OCI-LY3 (cell line): ENCODE measurements around the gene ZNF835.

ENCODE experiments used
- H2AFZ ChIP-seq: fragments of 200-600, 300-600 bp; shearing (Covaris generic); 2 replicates; pipeline ENCODE4 v1.6.0; 2014; ENCODE audit warnings: antibody characterized with exemption, low read depth, low read length
- H3K27ac ChIP-seq: fragments of 200-600, 300-600 bp; sonication (generic); 2 replicates; pipeline ENCODE4 v1.5.1; 2014; ENCODE audit warnings: mild to moderate bottlenecking, low read length, moderate library complexity, mixed read lengths
- H3K27me3 ChIP-seq: fragments of 200-600, 300-600 bp; sonication (generic); 2 replicates; pipeline ENCODE4 v1.6.1; 2014; ENCODE audit warnings: low read depth, low read length, mixed read lengths
- H3K36me3 ChIP-seq: fragments of 200-600, 300-600 bp; sonication (generic); replicated peaks from 2 replicates; pipeline ENCODE3; 2014; ENCODE audit warnings: low read depth, low read length, mixed read lengths
- H3K4me1 ChIP-seq: fragments of 300-600, 200-600 bp; sonication (generic); 2 replicates; pipeline ENCODE4 v1.6.1; 2014; ENCODE audit warnings: low read length, mixed read lengths
- H3K4me2 ChIP-seq: fragments of 200-600, 300-600 bp; sonication (generic); 2 replicates; pipeline ENCODE4 v1.6.1; 2014; ENCODE audit warnings: low read length, mixed read lengths
- H3K4me3 ChIP-seq: fragments of 300-600, 200-600 bp; sonication (generic); 2 replicates; pipeline ENCODE4 v1.5.1; 2014; ENCODE audit warnings: antibody characterized with exemption, mild to moderate bottlenecking, low read length, moderate library complexity
- H3K79me2 ChIP-seq: fragments of 300-600, 200-600 bp; shearing (Covaris generic); 2 replicates; pipeline ENCODE4 v1.6.1; 2014; ENCODE audit warnings: mild to moderate bottlenecking, low read length, mixed read lengths
- H3K9ac ChIP-seq: fragments of 300-600, 200-600 bp; shearing (Covaris generic); 2 replicates; pipeline ENCODE4 v1.6.0; 2014; ENCODE audit warnings: mild to moderate bottlenecking, low read length, moderate library complexity
- H3K9me3 ChIP-seq: fragments of 200-600, 300-600 bp; shearing (Covaris generic); 2 replicates; pipeline ENCODE4 v1.6.1; 2014; ENCODE audit warnings: low read length, mixed read lengths; ENCODE audit not compliant: insufficient read depth
- H4K20me1 ChIP-seq: fragments of 200-600, 300-600 bp; sonication (generic); 2 replicates; pipeline ENCODE4 v1.6.1; 2016; ENCODE audit warnings: low read length, mixed read lengths; ENCODE audit not compliant: insufficient read depth
- CTCF ChIP-seq: fragments of 200-600, 300-600 bp; sonication (generic); IDR thresholded peaks from 2 replicates; pipeline ENCODE4 v1.5.1; 2014; ENCODE audit warnings: antibody characterized with exemption, low read length, low read depth
- EZH2phosphoT487 ChIP-seq: fragments of 200-600 bp; shearing (Covaris generic); IDR thresholded peaks from 2 replicates; pipeline ENCODE4 v1.6.1; 2018; ENCODE audit warnings: antibody characterized with exemption, mixed run types, low read depth

Gene ZNF835

DNA sequence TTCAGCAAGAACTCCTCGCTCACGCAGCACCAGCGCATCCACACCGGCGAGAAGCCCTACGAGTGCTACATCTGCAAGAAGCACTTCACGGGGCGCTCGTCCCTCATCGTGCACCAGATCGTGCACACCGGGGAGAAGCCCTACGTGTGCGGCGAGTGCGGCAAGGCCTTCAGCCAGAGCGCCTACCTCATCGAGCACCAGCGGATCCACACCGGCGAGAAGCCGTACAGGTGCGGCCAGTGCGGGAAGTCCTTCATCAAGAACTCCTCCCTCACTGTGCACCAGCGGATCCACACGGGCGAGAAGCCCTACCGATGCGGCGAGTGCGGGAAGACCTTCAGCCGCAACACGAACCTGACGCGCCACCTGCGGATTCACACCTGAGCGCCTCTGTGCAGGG lies 49.2 kb downstream of the ZNF835 start:
- H3K36me3 ChIP-seq: peaks cover 74% of the 10 kb centered on the region
- H3K4me2 ChIP-seq: no peak overlapping the region
- H3K9ac ChIP-seq: no peak overlapping the region
- no peak overlapping the region for H2AFZ ChIP-seq
- no peaks in the 10 kb centered on the region for H4K20me1 ChIP-seq
- peaks cover 11% of the 10 kb centered on the region for H3K9me3 ChIP-seq
- no peaks in the 10 kb centered on the region for H3K27me3 ChIP-seq
- peaks cover 10% of the 10 kb centered on the region; the same call in 1 of the 2 replicates for H3K79me2 ChIP-seq
- no peaks in the 10 kb centered on the region for H3K4me1 ChIP-seq
- no peak overlapping the region for H3K4me3 ChIP-seq
- no peak overlapping the region for H3K27ac ChIP-seq
- TF ChIP-seq EZH2phosphoT487: no peak
- TF ChIP-seq CTCF: no peak

GRCh38 chr19:56619121-56619520 lies 52.4 kb downstream of the ZNF835 start:
- Histone ChIP-seq H3K4me1 (no peaks in the 10 kb centered on the region), H3K9me3 (peaks cover 29% of the 10 kb centered on the region), H3K36me3 (peaks cover 88% of the 10 kb centered on the region), H3K79me2 (peaks cover 17% of the 10 kb centered on the region), H3K27ac (no peak overlapping the region), H3K9ac (no peak overlapping the region), H3K27me3 (no peaks in the 10 kb centered on the region), H3K4me3 (no peak overlapping the region), H2AFZ (no peak overlapping the region), H3K4me2 (no peak overlapping the region), H4K20me1 (no peaks in the 10 kb centered on the region)
- TF ChIP-seq EZH2phosphoT487: no peak
- TF ChIP-seq CTCF: no peak

DNA sequence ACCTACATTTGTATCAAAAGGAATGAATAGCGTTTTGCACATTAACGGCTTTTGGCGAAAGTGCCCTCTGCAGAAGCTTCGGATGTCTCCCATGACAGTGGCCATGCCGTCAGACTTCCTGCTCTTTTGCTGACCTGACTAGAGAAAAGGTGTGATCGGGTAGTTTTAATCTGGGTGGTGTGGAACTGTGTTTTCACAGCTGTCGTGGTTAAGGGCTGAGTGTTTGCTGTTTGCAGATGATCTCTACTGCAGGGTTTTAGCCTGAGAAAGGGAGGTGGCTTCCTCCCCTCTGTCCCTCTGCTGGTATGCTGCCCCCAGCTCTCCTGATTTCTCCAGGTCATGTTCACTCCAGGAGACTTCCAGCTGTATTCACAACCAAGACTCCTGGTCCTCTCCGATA lies 54.0 kb downstream of the ZNF835 start:
- Histone ChIP-seq H3K9me3 (peaks cover 29% of the 10 kb centered on the region), H3K4me2 (no peak overlapping the region), H4K20me1 (no peaks in the 10 kb centered on the region), H3K27me3 (no peaks in the 10 kb centered on the region), H3K4me1 (no peaks in the 10 kb centered on the region), H3K36me3 (peaks cover 88% of the 10 kb centered on the region), H2AFZ (no peak overlapping the region), H3K9ac (no peak overlapping the region), H3K79me2 (peaks cover 17% of the 10 kb centered on the region), H3K4me3 (no peak overlapping the region), H3K27ac (no peak overlapping the region)
- TF ChIP-seq CTCF: no peak
- no peak for TF ChIP-seq EZH2phosphoT487

GRCh38 chr19:56613639-56614038 lies 57.9 kb downstream of the ZNF835 start:
- peaks cover 86% of the 10 kb centered on the region for H3K36me3 ChIP-seq

More at GRCh38 chr19:56613639-56614038, 57.9 kb downstream of the ZNF835 start:
- Histone ChIP-seq H3K9me3 (peaks cover 49% of the 10 kb centered on the region), H2AFZ (no peak overlapping the region), H3K9ac (no peak overlapping the region), H3K79me2 (peaks cover 13% of the 10 kb centered on the region), H3K27me3 (no peaks in the 10 kb centered on the region), H3K4me1 (no peaks in the 10 kb centered on the region), H3K4me3 (no peak overlapping the region), H3K27ac (no peak overlapping the region), H4K20me1 (no peaks in the 10 kb centered on the region), H3K4me2 (no peak overlapping the region)
- no peak for TF ChIP-seq CTCF
